Osteocyte (in vitro differentiated cells): ENCODE results near the gene RYR3. TPM values are rescaled to one million over a fixed set of nuclear protein-coding genes. Genes with fewer than 3 reads are reported as not detected.
"Not testable (repeated sequence)": the region's sequence is repeated elsewhere in the genome, so short reads cannot be mapped to it uniquely, and the experiment has no call there.

Experiments
- DNase-seq: peaks from one replicate; pipeline ENCODE4 v3.0.0; 2021; ENCODE audit warnings: mixed read lengths; ENCODE audit not compliant: unreplicated experiment; ENCODE audit errors: extremely low spot score
- H3K27ac Mint-ChIP-seq: one replicate; pipeline ENCODE4 v1.8.0; 2021; ENCODE audit warnings: mild to moderate bottlenecking, mixed read lengths; ENCODE audit not compliant: unreplicated experiment
- H3K27me3 Mint-ChIP-seq: one replicate; pipeline ENCODE4 v1.8.0; 2021; ENCODE audit warnings: mixed read lengths; ENCODE audit not compliant: unreplicated experiment
- H3K36me3 Mint-ChIP-seq: one replicate; pipeline ENCODE4 v1.8.0; 2021; ENCODE audit warnings: mixed read lengths; ENCODE audit not compliant: unreplicated experiment
- H3K4me1 Mint-ChIP-seq: one replicate; pipeline ENCODE4 v1.8.0; 2021; ENCODE audit warnings: mixed read lengths; ENCODE audit not compliant: unreplicated experiment
- H3K4me3 Mint-ChIP-seq: one replicate; pipeline ENCODE4 v1.8.0; 2021; ENCODE audit warnings: mild to moderate bottlenecking, moderate library complexity, mixed read lengths; ENCODE audit not compliant: unreplicated experiment
- H3K9me3 Mint-ChIP-seq: one replicate; pipeline ENCODE4 v1.8.0; 2021; ENCODE audit warnings: mixed read lengths; ENCODE audit not compliant: unreplicated experiment
- CTCF ChIP-seq: fragments of 200-600 bp; sonication (generic); IDR thresholded peaks from 2 replicates; pipeline ENCODE4 v1.5.0; 2021; ENCODE audit warnings: antibody characterized with exemption, mild to moderate bottlenecking, moderate library complexity
- total RNA-seq: library from RNA; stranded (reverse); gene quantifications from 2 replicates; pipeline ENCODE4 v1.2.1, GENCODE V29; 2021

RYR3 gene
- total RNA-seq, 1 donor from 2014 or later: not detected

- no peaks in the 10 kb centered on the region for H3K36me3 Mint-ChIP-seq
- H3K9me3 Mint-ChIP-seq: peaks cover 5% of the 10 kb centered on the region
- peaks cover 15% of the 10 kb centered on the region for H3K27me3 Mint-ChIP-seq
- no peak overlapping the region for H3K27ac Mint-ChIP-seq
- H3K4me3 Mint-ChIP-seq: no peak overlapping the region
- no peak for DNase-seq
- peaks cover 5% of the 10 kb centered on the region for H3K4me1 Mint-ChIP-seq
- no peak for TF ChIP-seq CTCF
These were observed 254.3 kb downstream of the RYR3 start for GRCh38 chr15:33565094-33565493.

- Mint-ChIP-seq H3K27ac (no peak overlapping the region), H3K4me1 (peaks cover 5% of the 10 kb centered on the region), H3K36me3 (no peaks in the 10 kb centered on the region), H3K9me3 (peaks cover 5% of the 10 kb centered on the region), H3K4me3 (no peak overlapping the region), H3K27me3 (peaks cover 10% of the 10 kb centered on the region)
- TF ChIP-seq CTCF: no peak
- no peak for DNase-seq
These were observed 256.9 kb downstream of the RYR3 start for GRCh38 chr15:33567652-33568051.

DNA sequence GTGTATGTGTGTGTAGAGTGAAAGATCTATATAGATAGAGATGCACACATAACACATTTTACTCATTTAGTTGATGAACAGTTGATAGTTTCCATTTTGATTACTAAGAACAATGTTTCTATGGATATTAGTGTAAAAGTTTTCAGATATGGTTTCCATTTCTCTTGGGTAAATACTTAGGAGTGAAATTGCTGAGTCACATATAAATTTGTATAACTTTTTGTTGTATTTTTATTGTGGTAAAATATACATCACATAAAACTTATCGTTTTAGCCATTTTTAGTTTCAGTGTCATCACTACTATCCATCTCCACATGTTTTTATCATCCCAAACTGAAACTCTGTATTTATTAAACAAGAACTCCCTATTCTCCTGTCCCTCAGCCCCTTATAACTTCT lies 258.3 kb downstream of the RYR3 start:
- no peak overlapping the region for H3K27ac Mint-ChIP-seq
- peaks cover 5% of the 10 kb centered on the region for H3K4me1 Mint-ChIP-seq
- DNase-seq: no peak
- H3K36me3 Mint-ChIP-seq: no peaks in the 10 kb centered on the region
- no peak for TF ChIP-seq CTCF
- peaks cover 5% of the 10 kb centered on the region for H3K9me3 Mint-ChIP-seq
- H3K27me3 Mint-ChIP-seq: peaks cover 10% of the 10 kb centered on the region
- H3K4me3 Mint-ChIP-seq: no peak overlapping the region

DNA sequence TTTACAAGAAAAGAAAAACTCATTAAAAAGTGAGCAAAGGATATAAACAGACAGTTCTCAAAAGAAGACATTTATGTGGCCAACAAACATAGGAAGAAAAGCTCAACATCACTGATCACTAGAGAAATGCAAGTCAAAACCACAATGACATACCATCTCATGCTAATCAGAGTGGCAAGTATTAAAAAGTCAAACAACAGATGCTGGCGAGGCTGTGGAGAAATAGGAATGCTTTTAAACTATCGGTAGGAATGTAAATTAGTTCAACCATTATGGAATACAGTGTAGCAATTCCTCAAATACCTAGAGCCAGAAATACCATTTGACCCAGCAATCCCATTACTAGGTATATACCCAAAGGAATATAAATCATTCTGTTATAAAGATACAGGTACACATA lies 267.1 kb downstream of the RYR3 start:
- H3K4me1 Mint-ChIP-seq, H3K27ac Mint-ChIP-seq, H3K9me3 Mint-ChIP-seq, DNase-seq, H3K4me3 Mint-ChIP-seq, H3K36me3 Mint-ChIP-seq: not testable (repeated sequence)
- H3K27me3 Mint-ChIP-seq: peaks cover 11% of the 10 kb centered on the region

- peaks cover 8% of the 10 kb centered on the region for H3K27me3 Mint-ChIP-seq
- TF ChIP-seq CTCF: no peak
- H3K4me1 Mint-ChIP-seq: peaks cover 2% of the 10 kb centered on the region
- H3K4me3 Mint-ChIP-seq: no peak overlapping the region
- H3K27ac Mint-ChIP-seq: no peak overlapping the region
- peaks cover under 1% of the 10 kb centered on the region for H3K9me3 Mint-ChIP-seq
- no peak for DNase-seq
- no peaks in the 10 kb centered on the region for H3K36me3 Mint-ChIP-seq
These were observed 269.8 kb downstream of the RYR3 start for GRCh38 chr15:33580526-33580925.

GRCh38 chr15:33581032-33581431 lies 270.3 kb downstream of the RYR3 start:
- no peak overlapping the region for H3K4me3 Mint-ChIP-seq
- TF ChIP-seq CTCF: no peak
- H3K4me1 Mint-ChIP-seq: peaks cover 2% of the 10 kb centered on the region
- H3K27me3 Mint-ChIP-seq: peaks cover 8% of the 10 kb centered on the region
- DNase-seq: no peak
- no peak overlapping the region for H3K27ac Mint-ChIP-seq
- no peaks in the 10 kb centered on the region for H3K36me3 Mint-ChIP-seq
- no peaks in the 10 kb centered on the region for H3K9me3 Mint-ChIP-seq
